Muscle of arm (tissue), 12 donors: ENCODE measurements around the gene DISP2. TPM values are rescaled to one million over a fixed set of nuclear protein-coding genes. Genes with fewer than 3 reads are reported as not detected.
A peak's percentile ranks its signal among the peaks of the same experiment; 100 is the strongest.

Experiments used
- DNase-seq: peaks from one replicate; pipeline ENCODE4 v3.0.0-alpha.2; 2013
- polyA plus RNA-seq, 12 donors: library from polyadenylated mRNA; unstranded; fragments of 120-200 nt; gene quantifications; one replicate each; pipeline ENCODE4 v1.2.1, GENCODE V29; 2013; ENCODE audit not compliant: insufficient read length in 12 of 12

Gene DISP2
- polyA plus RNA-seq, 12 donors: 0.27 to 2.7 (median 1.1) TPM; not detected in 2

DNA sequence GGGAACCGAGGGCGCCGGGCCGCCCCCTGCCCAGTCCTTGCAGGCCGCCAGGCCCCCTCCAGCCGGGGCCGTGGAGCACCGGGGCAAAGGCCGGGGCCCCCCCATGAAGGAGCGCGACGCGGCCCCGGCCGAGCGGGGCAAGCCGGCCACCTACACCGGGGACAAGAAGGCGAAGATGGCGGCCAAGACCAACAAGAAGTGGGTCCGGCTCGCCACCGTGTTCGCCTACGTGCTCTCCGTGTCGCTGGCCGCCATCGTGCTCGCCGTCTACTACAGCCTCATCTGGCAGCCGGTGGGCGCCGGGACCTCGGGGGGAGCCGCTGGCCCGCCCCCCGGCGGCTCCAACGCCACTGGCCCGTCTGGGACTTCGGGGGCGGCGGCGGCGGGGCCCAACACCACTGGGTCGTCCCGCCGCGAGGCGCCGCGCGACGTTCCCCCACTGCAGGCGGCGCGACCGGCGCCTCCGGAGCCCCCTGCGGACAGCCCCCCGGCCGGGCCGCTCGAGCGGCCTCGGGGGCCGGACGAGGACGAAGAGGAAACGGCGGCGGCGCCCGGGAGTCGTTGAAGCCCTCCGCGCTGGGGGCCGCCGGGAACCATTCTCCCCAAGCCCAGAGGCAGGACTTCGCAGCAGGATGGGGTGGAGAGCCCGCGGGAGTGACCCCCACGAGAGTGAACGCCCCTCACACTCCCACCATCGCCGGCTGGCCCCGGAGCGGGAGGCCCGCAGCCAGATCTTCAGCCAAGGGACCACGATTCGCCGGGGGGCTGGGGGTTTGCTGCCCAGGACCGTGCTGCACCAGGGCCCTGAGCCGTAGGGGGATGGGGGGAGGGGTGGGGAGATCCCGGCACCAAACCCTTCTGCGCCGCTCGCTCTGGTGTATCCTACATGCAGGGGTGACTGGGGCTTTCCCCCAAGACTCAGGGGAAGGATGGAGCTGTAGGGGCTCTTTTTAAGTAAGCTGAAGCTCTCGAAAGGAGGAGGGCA lies 33.8 kb upstream of the DISP2 start:
- no peak for DNase-seq

DNA sequence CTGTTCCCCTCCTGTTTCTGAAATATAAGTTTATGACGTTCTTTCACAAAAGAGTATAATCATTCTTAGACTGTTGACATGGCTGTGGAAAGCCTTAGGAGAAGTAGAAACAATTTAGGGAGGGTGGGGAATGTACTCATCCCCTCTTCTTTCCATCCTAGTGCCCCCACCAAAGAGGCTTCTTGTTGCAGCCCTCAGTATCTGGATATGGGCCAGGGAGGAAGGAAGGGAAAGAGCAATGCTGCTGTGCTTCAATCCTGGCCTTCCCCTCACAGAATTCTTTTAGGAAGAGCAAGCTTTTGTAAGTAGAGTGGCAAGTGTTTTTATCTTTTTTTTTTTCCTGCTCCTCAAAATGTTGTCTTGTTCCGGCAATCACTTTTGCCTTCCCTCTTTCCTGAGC lies 32.8 kb upstream of the DISP2 start:
- no peak for DNase-seq

DNA sequence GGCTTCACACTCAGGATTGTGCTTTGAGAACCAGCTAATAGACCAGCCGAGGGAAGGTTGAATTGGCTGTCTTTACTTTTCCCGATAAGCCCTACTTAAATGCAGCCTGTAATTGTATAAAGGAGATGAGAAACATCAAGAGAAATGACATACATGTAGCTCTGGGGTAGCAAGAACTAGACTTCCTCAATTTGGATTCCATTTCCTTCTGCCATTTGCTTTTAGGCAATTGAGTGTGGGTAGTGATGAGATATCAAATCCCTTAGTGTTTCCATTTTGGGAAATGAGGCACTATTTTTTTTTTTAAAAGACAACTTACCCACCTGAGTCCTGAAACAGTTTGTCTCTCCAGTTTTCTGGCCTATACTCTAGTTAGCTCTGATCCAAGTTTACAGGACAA lies 32.3 kb upstream of the DISP2 start:
- DNase-seq: no peak

DNA sequence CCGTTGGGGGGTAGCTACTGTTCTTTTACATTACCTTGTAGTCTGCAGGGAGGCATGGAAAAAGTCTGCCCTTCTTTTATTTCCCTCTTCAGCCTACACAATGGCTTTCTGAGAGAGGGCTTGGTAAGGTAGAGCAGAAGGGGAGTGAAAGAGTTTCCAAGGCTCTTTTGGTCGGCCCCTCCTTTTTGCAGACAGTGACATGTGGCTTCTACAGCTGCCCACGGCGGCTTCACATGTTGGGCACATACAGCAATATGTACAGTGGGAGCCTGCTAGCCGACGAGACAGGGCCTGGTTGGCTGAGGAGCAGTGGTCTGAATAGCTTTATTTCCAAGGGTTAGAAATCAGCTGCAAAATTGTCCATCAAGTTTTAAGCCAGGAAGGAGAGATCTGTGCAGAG lies 30.6 kb upstream of the DISP2 start:
- no peak for DNase-seq

DNA sequence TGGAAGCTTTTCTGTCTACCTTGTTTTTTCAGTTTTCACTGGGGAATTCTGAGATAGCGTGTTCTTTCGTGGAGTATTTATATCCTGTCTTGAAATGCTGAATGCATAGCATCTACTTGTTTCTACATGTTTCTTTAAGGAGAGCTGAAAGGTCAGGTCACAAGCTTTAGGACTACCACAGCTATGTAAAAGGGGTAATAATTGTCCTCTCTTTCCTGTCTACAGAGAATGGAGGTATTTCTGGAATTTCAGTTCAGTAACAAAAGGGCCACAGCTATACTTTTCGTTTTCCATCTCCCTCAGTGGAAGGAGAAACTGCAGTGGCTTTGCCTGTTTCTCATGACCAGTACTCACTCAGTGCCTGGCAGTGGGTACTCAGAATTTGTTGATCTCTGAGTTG lies 29.8 kb upstream of the DISP2 start:
- DNase-seq: no peak

DNA sequence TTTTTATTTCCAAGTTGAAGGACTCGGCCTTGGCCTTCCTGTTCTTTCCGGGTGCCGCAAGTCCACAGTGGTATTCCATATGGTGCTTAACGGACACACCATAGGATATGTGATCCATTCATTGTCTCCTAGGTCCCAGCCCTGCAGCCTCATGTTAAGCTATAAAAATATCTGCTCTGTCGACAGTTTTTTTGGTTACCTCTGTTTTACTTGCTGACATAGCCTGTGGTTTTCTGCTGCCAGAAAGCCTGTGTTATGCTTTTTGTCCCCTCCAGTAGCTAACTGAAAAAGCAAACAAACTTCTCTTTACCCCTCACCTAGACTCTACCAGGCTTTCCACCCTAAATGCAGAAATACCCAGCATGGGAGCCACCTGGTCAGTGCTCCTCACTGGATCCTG lies 29.3 kb upstream of the DISP2 start:
- no peak for DNase-seq

DNA sequence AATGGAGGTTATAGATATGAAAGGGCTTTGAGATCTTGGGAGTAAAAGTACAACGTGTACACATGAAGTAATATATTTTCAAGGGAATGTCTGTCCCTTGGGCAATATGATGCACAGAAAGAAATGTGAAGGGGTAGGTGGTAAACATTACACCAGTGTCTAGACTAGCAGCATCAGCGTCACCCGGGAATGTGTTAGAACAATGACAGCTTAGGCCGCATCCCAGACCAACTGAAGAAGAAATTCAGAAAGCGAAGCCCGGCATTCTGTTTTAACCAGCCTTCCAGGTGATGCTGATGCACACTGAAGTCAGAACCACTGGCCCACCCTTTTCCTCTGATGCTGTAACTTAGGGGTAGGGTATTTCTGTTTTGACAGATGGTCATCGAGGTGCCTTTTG lies 28.2 kb upstream of the DISP2 start:
- no peak for DNase-seq

DNA sequence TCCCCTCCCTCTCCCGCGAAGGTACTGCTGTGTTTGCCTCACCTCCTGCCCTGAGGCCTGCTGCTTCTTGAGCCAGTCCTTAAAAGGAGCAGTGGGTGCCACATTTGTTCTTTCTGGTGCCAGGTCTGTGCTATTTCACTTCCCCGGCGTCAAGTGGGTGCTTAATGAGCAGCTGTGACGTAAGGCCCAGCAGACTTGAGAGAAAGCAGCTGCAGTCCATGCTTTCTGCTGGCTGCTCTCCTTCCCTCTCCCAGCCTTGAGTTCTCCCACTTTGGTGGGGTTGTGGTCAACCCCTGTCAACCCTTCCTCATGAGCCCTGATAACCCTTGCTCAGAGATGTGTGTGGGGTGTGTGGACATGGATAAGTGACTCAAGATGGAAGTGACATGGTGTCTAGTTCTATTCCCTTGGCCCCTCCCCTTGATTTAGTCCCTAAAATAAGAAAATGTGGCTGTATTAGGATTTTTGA lies 27.6 kb upstream of the DISP2 start:
- DNase-seq: no peak

DNA sequence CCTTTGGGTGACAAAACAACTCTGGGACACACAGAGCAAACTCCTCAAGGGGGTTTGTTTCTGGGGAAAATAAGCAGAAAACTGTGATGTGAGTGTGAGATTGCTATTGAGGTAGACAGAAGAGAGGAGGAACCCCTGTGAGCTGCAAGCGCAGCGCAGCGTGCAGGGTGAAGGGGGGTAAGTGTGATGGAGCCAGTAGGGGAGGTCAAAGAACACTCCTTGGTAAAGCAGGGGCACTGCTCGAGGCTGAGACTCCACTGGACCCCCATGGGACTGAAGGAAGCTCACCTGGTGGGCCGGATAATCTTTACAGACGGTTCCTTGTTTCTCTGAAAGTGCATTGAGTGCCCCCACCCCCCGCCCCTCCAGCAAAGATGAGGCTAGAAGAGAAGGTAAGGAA lies 27.0 kb upstream of the DISP2 start:
- DNase-seq: no peak

DNA sequence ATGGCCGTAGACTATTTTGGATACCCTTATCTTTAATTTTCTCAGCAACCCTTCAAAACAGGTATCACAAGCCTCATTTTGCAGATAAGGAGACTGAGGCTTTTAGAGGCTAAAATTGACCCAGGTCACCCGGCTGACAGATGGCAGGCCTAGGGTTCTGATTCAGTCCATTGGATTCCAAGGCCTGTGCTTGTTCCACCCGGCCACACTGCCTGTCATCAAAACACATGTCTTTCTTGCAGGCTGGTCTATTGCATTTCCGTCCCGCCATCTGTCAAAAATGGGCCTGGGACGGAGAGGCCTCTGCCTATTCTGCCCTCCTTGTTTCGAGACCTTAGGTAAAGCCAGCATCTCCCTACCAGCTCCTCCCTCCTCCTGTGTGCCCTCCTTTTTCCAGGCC lies 26.4 kb upstream of the DISP2 start:
- DNase-seq: no peak

DNA sequence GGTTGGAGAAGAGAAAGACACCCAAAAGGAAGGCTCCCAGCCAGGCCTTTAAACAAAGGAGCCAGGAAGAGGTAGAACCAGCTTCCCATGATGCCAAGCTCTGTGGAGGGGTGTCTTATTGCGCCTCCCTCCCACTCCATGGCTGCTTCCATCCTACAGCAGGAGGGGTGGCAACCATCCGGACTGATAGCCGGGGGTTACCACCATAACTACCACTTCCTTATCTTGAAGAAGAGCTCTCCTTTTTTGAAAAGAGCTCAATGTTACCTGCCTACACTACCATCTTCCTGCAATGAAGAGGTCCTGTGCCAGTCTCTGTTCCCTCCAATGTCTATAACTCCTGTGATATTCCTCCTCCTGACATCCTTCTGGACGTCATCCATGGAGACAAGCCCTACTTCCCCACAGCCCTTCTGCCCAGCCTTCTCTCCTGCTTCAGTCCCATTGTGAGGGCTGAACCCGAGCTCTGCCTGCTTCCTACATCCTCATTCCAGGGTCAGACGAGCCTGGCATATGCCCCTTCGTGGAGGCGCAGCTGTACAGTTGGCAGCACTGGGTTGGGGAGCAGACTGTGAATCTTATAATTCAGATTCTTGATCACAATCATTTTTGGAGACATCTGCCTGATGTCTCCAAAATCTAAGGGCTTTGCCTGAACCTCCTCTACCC lies 25.8 kb upstream of the DISP2 start:
- no peak for DNase-seq

DNA sequence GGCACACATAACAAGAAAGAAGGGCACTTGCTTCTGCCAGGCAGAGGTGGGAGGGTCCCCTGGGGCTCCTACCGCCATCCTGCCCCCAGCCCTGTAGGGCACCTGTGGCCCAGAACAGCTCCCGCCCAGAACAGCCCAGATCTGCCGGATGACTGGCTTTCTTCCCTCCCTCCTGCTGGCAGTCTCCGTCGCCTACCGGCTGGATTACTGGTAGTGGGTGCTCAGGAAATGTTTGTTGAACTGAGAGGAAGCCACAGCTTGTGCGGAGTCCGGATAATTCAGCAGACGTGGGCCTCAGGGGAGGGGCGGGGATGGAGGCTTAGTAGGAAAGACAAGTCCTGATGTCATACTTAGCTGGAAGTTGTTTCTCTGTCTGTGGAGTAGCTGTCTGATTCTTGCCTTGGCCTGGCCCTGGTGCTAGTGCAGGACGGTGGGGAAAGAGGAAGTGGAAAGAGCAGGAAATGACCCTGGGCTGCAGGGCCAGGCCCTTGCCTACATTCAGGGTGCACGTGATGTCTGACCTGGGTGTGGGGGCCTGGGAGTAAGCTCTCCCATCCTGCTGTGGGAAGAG lies 24.0 kb upstream of the DISP2 start:
- peak; percentile 73 for DNase-seq

DNA sequence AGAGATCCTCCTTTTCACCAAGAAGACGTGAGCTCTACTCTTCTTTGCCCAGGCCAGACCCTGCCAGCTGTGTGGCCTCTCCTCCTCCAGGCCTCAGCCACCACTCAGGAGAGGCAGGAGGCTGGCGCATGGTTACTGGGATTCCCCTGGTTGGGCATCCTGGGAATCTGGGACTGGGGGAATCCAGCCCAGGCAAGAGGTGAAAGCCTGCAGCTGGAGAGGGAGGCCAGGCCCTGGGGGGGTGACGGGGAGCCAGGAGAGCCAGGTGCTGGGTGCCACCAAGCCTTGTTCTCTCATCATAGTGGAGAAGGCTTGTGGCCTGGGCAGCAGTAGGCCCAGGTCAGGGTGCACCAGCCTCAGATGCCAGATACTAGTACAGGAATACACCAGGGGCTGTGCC lies 23.5 kb upstream of the DISP2 start:
- DNase-seq: no peak

DNA sequence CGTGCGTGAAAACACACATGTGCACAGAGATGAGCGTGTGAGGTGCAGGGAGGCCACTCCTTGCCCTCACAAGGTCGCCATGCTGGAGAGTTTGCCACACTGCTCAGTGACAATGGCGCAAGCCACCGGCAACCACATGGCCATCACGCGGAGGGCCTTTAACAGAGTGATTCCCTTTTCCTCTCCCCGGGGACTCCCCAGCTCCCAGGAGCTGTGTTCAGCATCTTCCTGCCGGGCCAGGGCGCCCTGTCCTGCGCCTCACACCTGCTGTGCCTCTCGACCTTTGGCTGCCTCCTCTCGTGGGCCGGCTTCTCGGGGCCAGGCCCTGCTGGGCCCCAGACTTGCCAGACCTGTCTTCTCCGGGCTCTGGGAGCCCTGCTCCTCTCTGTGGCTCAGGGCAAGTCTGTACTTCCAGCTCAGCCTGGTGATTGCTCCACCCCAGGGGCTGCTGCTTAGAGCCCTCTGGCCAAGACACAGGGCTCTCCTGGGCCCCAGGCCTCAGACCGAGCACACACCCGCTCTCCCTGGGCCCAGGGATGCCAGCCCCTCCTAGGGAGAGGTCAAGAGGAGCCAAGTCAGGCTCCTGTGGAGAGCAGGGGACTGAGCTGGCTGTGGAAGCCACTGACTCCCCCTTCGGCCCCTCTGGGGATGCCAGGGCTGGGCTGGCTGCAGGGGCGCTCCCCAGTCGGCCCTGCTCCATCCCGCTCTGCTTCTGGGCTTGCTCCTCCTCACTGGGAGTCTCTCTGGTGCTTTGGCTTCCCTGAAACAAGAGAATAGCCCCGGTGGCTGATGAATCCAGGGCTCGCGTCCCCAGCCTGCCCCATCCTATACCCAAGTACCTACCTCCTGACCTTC lies 22.9 kb upstream of the DISP2 start:
- DNase-seq: no peak

DNA sequence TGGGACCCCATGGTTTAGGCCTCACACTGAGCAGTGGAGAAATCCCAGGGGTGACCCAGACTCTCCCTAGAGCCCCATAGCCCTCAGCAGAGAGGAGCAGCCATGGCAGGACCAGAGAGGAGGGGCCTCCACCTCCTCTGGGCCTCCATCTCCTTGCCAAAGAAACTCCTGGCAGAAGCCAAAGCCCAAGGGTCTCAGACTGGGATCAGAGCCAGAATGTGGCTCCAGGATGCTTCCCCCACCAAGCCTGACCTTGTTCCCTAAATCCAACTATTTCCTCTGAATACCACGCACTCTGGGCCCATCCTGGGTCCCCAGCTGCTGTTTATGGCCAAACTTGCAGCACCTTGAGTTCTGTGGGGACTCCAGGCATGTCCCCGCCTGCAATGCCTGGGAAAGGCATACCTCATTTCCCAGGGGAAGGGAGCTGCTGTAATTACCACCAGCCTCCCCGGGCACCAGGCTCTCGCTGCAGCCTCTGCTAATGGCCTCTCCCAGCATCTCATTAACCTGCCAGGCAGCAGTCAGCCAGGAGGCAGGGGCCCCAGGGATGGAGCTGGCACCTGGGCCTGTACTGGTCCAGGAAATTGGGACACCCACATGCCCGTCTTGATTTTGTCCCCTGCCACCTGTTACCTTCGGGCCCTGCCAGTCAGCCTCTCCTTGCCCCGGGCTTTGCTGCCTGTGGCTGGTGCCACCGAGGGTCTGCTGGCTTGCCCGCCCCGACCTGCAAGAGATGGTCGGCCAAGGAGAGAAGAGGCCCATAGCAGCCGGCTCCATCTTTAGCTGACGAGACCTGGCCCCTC lies 21.9 kb upstream of the DISP2 start:
- no peak for DNase-seq

DNA sequence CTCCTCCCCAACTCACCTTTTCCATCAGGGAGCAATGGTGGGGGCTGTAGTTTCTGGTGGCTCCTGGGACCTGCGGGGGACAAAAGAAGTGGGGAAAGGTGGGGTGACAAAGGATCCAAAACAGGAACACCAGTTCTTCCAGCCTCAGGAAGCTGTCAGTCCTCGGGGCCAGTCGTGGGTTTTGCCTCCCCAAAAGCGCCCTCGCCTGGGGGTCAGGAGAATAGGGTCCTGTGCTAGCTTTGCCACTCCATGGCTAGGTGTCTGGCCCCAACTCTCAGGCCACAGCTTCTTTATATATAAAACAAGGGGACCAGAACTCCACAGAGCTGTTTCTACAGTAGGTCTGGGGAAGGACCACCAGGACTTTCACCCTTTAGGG lies 21.3 kb upstream of the DISP2 start:
- DNase-seq: no peak

DNA sequence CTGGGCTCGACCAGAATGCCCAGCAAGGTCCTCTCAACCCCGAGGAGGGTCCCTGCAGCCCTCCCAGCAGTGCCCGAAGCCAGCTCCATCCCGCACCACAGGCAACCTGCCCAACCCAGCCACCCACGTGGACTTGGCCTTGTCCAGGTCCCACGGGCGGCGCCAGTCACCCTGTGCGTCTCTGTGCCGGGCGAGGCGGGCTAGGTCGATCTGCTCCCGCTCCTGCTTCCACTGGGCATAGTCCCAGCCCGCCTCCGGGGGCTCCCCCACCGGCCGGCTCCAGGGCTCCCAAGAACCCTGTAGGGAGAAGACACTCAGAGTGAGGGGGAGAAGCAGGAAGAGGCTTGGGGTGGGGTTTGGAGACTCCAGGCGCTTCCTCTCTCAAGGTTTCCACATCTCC lies 20.4 kb upstream of the DISP2 start:
- no peak for DNase-seq

DNA sequence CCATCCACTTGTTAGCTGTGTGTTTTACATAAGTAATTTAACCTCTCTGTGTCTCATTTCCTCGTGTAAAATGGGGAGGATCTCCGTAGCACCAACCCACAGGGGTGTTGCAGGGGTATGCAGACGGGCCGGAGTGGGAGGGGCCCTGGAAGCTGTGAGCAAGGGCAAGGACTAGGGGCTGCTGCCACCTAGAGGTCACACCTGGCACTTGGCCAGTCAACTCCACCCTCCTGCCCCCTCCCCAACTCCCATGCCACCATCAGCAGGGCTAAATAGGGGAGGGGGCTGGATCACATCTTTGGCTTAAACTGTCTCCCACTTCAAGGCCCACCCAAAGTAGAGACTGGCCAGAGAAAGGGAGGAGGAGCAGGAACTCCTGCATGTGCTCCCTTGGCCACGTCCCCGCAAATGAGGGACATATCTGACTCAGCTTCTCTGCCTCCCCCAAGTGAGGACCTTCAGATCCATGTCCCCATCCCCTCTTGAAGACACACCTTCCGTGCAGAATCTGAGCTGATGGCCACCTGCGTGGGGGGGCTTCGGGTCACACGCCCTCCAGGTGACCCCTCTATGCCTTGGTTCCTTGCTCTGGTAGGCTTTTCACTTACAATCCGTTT lies 19.9 kb upstream of the DISP2 start:
- no peak for DNase-seq

DNA sequence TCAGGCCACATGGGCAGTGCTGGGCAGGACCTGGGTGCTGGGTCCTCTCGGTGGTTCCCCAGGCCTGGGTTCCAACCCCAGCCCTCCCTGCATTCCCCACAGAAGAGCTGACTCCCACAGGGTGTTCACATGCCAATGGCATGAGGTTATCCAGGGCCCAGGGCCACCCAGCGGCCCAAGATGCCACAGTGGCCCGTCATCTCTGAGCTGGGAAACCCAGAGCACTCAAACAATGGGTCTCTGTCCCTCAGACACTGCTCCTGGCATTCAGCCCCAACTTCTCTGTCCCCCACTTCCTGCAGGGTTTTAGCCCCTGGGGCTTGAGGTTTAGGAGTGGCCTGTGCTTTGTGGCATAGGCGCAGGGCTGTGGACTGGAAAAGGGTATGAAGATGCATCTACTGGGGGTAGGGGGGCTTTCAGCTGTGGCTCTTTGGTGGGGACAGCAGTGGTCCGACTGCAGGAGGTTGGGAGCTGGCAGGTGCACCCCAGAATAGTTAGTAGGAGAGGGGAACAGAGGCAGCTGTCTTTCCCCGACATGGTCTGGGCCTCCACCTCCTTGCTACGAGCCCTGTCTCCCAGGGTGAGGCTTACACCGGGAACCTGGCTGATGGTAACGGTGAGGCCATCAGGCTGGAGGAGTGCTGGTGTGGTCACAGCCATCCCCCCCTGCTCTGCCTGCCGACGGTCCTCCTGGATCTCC lies 18.9 kb upstream of the DISP2 start:
- DNase-seq: no peak

DNA sequence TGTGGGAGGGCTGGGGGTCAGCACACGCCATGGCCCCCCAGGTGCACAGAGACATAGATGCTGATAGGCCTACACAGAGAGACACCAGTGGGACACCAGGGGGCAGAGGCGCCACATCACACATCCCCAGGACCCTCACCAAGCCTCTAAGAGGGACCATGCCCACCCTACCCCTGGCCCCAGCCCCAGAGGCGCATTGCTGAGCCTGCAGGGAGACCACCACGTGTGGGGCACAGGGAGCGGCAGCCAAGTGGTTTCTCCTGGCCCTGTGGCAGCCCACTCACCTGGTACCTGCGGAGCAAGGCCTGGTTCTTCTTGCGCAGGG lies 18.4 kb upstream of the DISP2 start:
- DNase-seq: no peak
